GM18868 (cell line): ENCODE data around the gene LTBP4.
A peak's percentile ranks its signal among the peaks of the same experiment; 100 is the strongest.
"Not testable (repeated sequence)": the region's sequence is repeated elsewhere in the genome, so short reads cannot be mapped to it uniquely, and the experiment has no call there.

Source experiments
- ATAC-seq: cut with Tn5 transposase; IDR thresholded peaks from one replicate; pipeline ENCODE4 v1.9.1; 2021; ENCODE audit warnings: mild to moderate bottlenecking, moderate library complexity; ENCODE audit not compliant: unreplicated experiment

The LTBP4 gene

GRCh38 chr19:40611096-40611495, 9.9 kb downstream of the LTBP4 start:
- no peak for ATAC-seq

GRCh38 chr19:40611900-40612698, 10.9 kb downstream of the LTBP4 start:
- no peak for ATAC-seq

GRCh38 chr19:40612831-40613689, 11.9 kb downstream of the LTBP4 start:
- ATAC-seq: no peak

- ATAC-seq: peak; percentile 46
These were observed 12.8 kb downstream of the LTBP4 start for GRCh38 chr19:40613690-40614621.

GRCh38 chr19:40614622-40615411, 13.6 kb downstream of the LTBP4 start:
- no peak for ATAC-seq

GRCh38 chr19:40616178-40616577, 15.0 kb downstream of the LTBP4 start:
- no peak for ATAC-seq

GRCh38 chr19:40616941-40617340, 15.8 kb downstream of the LTBP4 start:
- ATAC-seq: no peak

GRCh38 chr19:40617961-40618360, 16.8 kb downstream of the LTBP4 start:
- ATAC-seq: no peak

- ATAC-seq: no peak
These were observed 18.4 kb downstream of the LTBP4 start for GRCh38 chr19:40619333-40620160.

GRCh38 chr19:40620161-40620485, 19.0 kb downstream of the LTBP4 start:
- no peak for ATAC-seq

GRCh38 chr19:40621283-40621682, 20.1 kb downstream of the LTBP4 start:
- ATAC-seq: no peak

GRCh38 chr19:40621966-40622772, 21.0 kb downstream of the LTBP4 start:
- ATAC-seq: no peak

- ATAC-seq: no peak
These were observed 21.6 kb downstream of the LTBP4 start for GRCh38 chr19:40622773-40623075.

GRCh38 chr19:40623403-40624251, 22.5 kb downstream of the LTBP4 start:
- no peak for ATAC-seq

- ATAC-seq: not testable (repeated sequence)
These were observed 23.4 kb downstream of the LTBP4 start for GRCh38 chr19:40624369-40625153.

- ATAC-seq: no peak
These were observed 24.4 kb downstream of the LTBP4 start for GRCh38 chr19:40625406-40626120.
